Activated CD4-positive, alpha-beta memory T cell treated with anti-CD3 and anti-CD28 coated beads for 36 hours (primary cell): Measurements from ENCODE around the gene VPS26B. TPM values are rescaled to one million over a fixed set of nuclear protein-coding genes. Genes with fewer than 3 reads are reported as not detected.

Experiments used
- CTCF ChIA-PET: fragments of 350-600 bp; sonication (Branson Sonifier 250); formaldehyde crosslinking; loops from one replicate; lab custom pipeline; 2021; ENCODE audit warnings: antibody characterized with exemption, inconsistent platforms; lab: Charles Lee
- POLR2A ChIA-PET: fragments of 350-600 bp; sonication (Branson Sonifier 250); formaldehyde crosslinking; loops from one replicate; lab custom pipeline; 2021; ENCODE audit warnings: antibody characterized with exemption; lab: Charles Lee
- DNase-seq: peaks from one replicate; pipeline ENCODE4 v3.0.0-alpha.2; 2020
- H3K27ac Mint-ChIP-seq: one replicate; pipeline ENCODE4 v1.8.0; 2021; ENCODE audit warnings: mixed read lengths
- H3K27me3 Mint-ChIP-seq: one replicate; pipeline ENCODE4 v1.8.0; 2021; ENCODE audit warnings: mixed read lengths
- H3K36me3 Mint-ChIP-seq: one replicate; pipeline ENCODE4 v1.8.0; 2021; ENCODE audit warnings: mixed read lengths
- H3K4me1 Mint-ChIP-seq: one replicate; pipeline ENCODE4 v1.8.0; 2021; ENCODE audit warnings: low read depth, mixed read lengths
- H3K4me3 Mint-ChIP-seq: one replicate; pipeline ENCODE4 v1.8.0; 2021; ENCODE audit warnings: mild to moderate bottlenecking, mixed read lengths
- H3K9me3 Mint-ChIP-seq: one replicate; pipeline ENCODE4 v1.8.0; 2021; ENCODE audit warnings: mixed read lengths
- intact Hi-C: fragments of 100-400 bp; cut with micrococcal nuclease; formaldehyde crosslinking; loops from one replicate; pipeline ENCODE4 v1.15.1; 2023
- total RNA-seq, 2 experiments: library from RNA; stranded (reverse); gene quantifications; one replicate each; pipeline ENCODE4 v1.2.3, GENCODE V29; 2021

Gene VPS26B
- total RNA-seq, 2 experiments from 2014 or later: 36.2 to 38.8 TPM

- CTCF ChIA-PET: interaction anchor here (0.7 to 3.1 kb wide), 15 partner anchors 10 to 280 kb away, joined by 3 to 17 read pairs (median 4); partner anchors contain the start of genes GLB1L3 and VPS26B
- Mint-ChIP-seq H3K4me3 (no peak overlapping the region), H3K36me3 (peaks cover 62% of the 10 kb centered on the region), H3K27me3 (no peaks in the 10 kb centered on the region), H3K27ac (no peak overlapping the region), H3K4me1 (peaks cover 2% of the 10 kb centered on the region), H3K9me3 (no peaks in the 10 kb centered on the region)
- DNase-seq: peak; percentile 76
- POLR2A ChIA-PET: interaction anchor here (2.0 kb wide), 1 partner anchor 17 kb away, joined by 6 read pairs; the partner anchor contains the start of genes NCAPD3 and VPS26B
- intact Hi-C loops: loop anchor here (1.0 kb wide), 1 partner anchor 46 kb away; the partner anchor contains the start of genes ACAD8 and THYN1
Measured at GRCh38 chr11:134207538-134208239, 16.8 kb upstream of the VPS26B start.

GRCh38 chr11:134215836-134216235 is 8.6 kb upstream of the VPS26B start:
- Mint-ChIP-seq H3K27me3 (no peaks in the 10 kb centered on the region), H3K27ac (no peak overlapping the region), H3K4me1 (peaks cover 38% of the 10 kb centered on the region), H3K36me3 (peaks cover 56% of the 10 kb centered on the region), H3K4me3 (no peak overlapping the region), H3K9me3 (no peaks in the 10 kb centered on the region)
- CTCF ChIA-PET: no interaction called here
- no peak for DNase-seq
- intact Hi-C loops: no loop called here
- POLR2A ChIA-PET: no interaction called here

GRCh38 chr11:134216816-134217215 is 7.7 kb upstream of the VPS26B start:
- intact Hi-C loops: no loop called here
- POLR2A ChIA-PET: no interaction called here
- peaks cover 49% of the 10 kb centered on the region for H3K36me3 Mint-ChIP-seq

GRCh38 chr11:134223121-134223520 is 1.4 kb upstream of the VPS26B start:
- Mint-ChIP-seq H3K27me3 (no peaks in the 10 kb centered on the region), H3K4me1 (peaks cover 49% of the 10 kb centered on the region), H3K9me3 (no peaks in the 10 kb centered on the region), H3K27ac (peak overlapping the region; percentile 97), H3K4me3 (peak overlapping the region; percentile 98), H3K36me3 (peaks cover 28% of the 10 kb centered on the region)
- ChIA-PET CTCF (interaction anchor here (1.2 to 2.2 kb wide), 3 partner anchors 15 to 53 kb away, joined by 4 to 10 read pairs (median 4); partner anchors contain the start of gene GLB1L3), POLR2A (interaction anchor here (0.6 to 5.6 kb wide), 6 partner anchors 10 to 109 kb away, joined by 4 to 67 read pairs (median 7); partner anchors contain the start of genes ACAD8, GLB1L2, GLB1L3 and THYN1)
- intact Hi-C loops: loop anchor here (10.0 kb wide), 2 partner anchors 158 to 188 kb away; partner anchors contain the start of gene JAM3
- peak; percentile 32 for DNase-seq

More at GRCh38 chr11:134216816-134217215, 7.7 kb upstream of the VPS26B start:
- CTCF ChIA-PET: interaction anchor here (1.4 kb wide), 1 partner anchor 28 kb away, joined by 3 read pairs; no protein-coding TSS in a partner anchor
- no peak for DNase-seq
- Mint-ChIP-seq H3K27ac (no peak overlapping the region), H3K4me3 (no peak overlapping the region), H3K4me1 (peaks cover 43% of the 10 kb centered on the region), H3K27me3 (no peaks in the 10 kb centered on the region), H3K9me3 (no peaks in the 10 kb centered on the region)

GRCh38 chr11:134224710-134225664 is 516 bp downstream of the VPS26B start:
- H3K27me3 Mint-ChIP-seq: no peaks in the 10 kb centered on the region
- peak; percentile 83 for DNase-seq
- POLR2A ChIA-PET: interaction anchor here (0.8 to 5.6 kb wide), 14 partner anchors 8 to 280 kb away, joined by 3 to 67 read pairs (median 5); partner anchors contain the start of genes ACAD8, GLB1L2, GLB1L3 and IGSF9B
- intact Hi-C loops: loop anchor here (1.0 to 10.0 kb wide), 8 partner anchors 23 to 297 kb away; partner anchors contain the start of genes ACAD8, JAM3 and THYN1
- peaks cover 63% of the 10 kb centered on the region for H3K4me1 Mint-ChIP-seq
- H3K36me3 Mint-ChIP-seq: peaks cover 17% of the 10 kb centered on the region
- CTCF ChIA-PET: interaction anchor here (0.8 to 2.8 kb wide), 14 partner anchors 9 to 297 kb away, joined by 3 to 12 read pairs (median 5); partner anchors contain the start of genes ACAD8, GLB1L3 and THYN1
- H3K9me3 Mint-ChIP-seq: no peaks in the 10 kb centered on the region
- peak overlapping the region; percentile 92 for H3K27ac Mint-ChIP-seq
- peak overlapping the region; percentile 98 for H3K4me3 Mint-ChIP-seq

GRCh38 chr11:134226806-134227325 is 2.4 kb downstream of the VPS26B start:
- Mint-ChIP-seq H3K4me1 (peaks cover 71% of the 10 kb centered on the region), H3K36me3 (peaks cover 11% of the 10 kb centered on the region), H3K27ac (no peak overlapping the region), H3K27me3 (no peaks in the 10 kb centered on the region), H3K9me3 (no peaks in the 10 kb centered on the region), H3K4me3 (peak overlapping the region; percentile 6)
- intact Hi-C loops: loop anchor here (10.0 kb wide), 2 partner anchors 162 to 192 kb away; partner anchors contain the start of gene JAM3
- no peak for DNase-seq
- CTCF ChIA-PET: interaction anchor here (1.1 to 2.3 kb wide), 4 partner anchors 17 to 49 kb away, joined by 4 to 10 read pairs (median 5); partner anchors contain the start of genes ACAD8, GLB1L3 and THYN1
- POLR2A ChIA-PET: interaction anchor here (0.7 to 5.6 kb wide), 2 partner anchors 24 to 42 kb away, joined by 3 to 67 read pairs; partner anchors contain the start of genes ACAD8 and THYN1

- peak; percentile 48 for DNase-seq
- ChIA-PET POLR2A (no interaction called here), CTCF (interaction anchor here (1.3 to 1.8 kb wide), 2 partner anchors 16 to 48 kb away, joined by 3 to 9 read pairs; partner anchors contain the start of gene GLB1L3)
- Mint-ChIP-seq H3K9me3 (no peaks in the 10 kb centered on the region), H3K27ac (no peak overlapping the region), H3K4me1 (peaks cover 67% of the 10 kb centered on the region), H3K27me3 (no peaks in the 10 kb centered on the region), H3K36me3 (peaks cover 4% of the 10 kb centered on the region), H3K4me3 (no peak overlapping the region)
- intact Hi-C loops: loop anchor here (10.0 kb wide), 2 partner anchors 164 to 194 kb away; partner anchors contain the start of gene JAM3
Measured at GRCh38 chr11:134228625-134229024, 4.2 kb downstream of the VPS26B start.

GRCh38 chr11:134229126-134229790 is 4.8 kb downstream of the VPS26B start:
- Mint-ChIP-seq H3K4me1 (peaks cover 67% of the 10 kb centered on the region), H3K36me3 (peaks cover 3% of the 10 kb centered on the region), H3K27me3 (no peaks in the 10 kb centered on the region), H3K9me3 (no peaks in the 10 kb centered on the region), H3K4me3 (no peak overlapping the region), H3K27ac (no peak overlapping the region)
- ChIA-PET CTCF (interaction anchor here (0.9 to 1.8 kb wide), 3 partner anchors 15 to 47 kb away, joined by 3 to 9 read pairs (median 4); partner anchors contain the start of gene GLB1L3), POLR2A (no interaction called here)
- intact Hi-C loops: loop anchor here (10.0 kb wide), 2 partner anchors 164 to 194 kb away; partner anchors contain the start of gene JAM3
- DNase-seq: no peak

GRCh38 chr11:134230339-134230738 is 5.9 kb downstream of the VPS26B start:
- no peak for DNase-seq
- Mint-ChIP-seq H3K9me3 (no peaks in the 10 kb centered on the region), H3K4me3 (no peak overlapping the region), H3K4me1 (peaks cover 67% of the 10 kb centered on the region), H3K36me3 (no peaks in the 10 kb centered on the region), H3K27me3 (no peaks in the 10 kb centered on the region), H3K27ac (no peak overlapping the region)
- intact Hi-C loops: no loop called here
- ChIA-PET POLR2A (no interaction called here), CTCF (interaction anchor here (0.7 kb wide), 1 partner anchor 303 kb away, joined by 3 read pairs; no protein-coding TSS in a partner anchor)

GRCh38 chr11:134231958-134232659 is 7.6 kb downstream of the VPS26B start:
- Mint-ChIP-seq H3K27ac (no peak overlapping the region), H3K36me3 (peaks cover under 1% of the 10 kb centered on the region), H3K4me1 (peaks cover 52% of the 10 kb centered on the region), H3K27me3 (no peaks in the 10 kb centered on the region), H3K9me3 (no peaks in the 10 kb centered on the region), H3K4me3 (no peak overlapping the region)
- POLR2A ChIA-PET: no interaction called here
- no peak for DNase-seq
- CTCF ChIA-PET: no interaction called here
- intact Hi-C loops: no loop called here
